MM.1S (cell line): ENCODE data around the gene SLC6A16.

Source experiments
- DNase-seq: peaks from one replicate; pipeline ENCODE4 v3.0.0-alpha.2; 2015
- H2AFZ ChIP-seq: fragments of 300-600 bp; sonication (generic); 2 replicates; pipeline ENCODE4 v1.6.0; 2016; ENCODE audit warnings: antibody characterized with exemption, low read length
- H3F3A ChIP-seq: fragments of 300-600 bp; sonication (generic); 2 replicates; pipeline ENCODE4 v1.6.1; 2016; ENCODE audit warnings: mild to moderate bottlenecking, antibody characterized with exemption, low read length, moderate library complexity, mixed read lengths; ENCODE audit not compliant: insufficient read depth
- H3K27ac ChIP-seq: fragments of 300-600 bp; sonication (generic); 2 replicates; pipeline ENCODE4 v1.5.1; 2016; ENCODE audit warnings: mild to moderate bottlenecking, low read length
- H3K27me3 ChIP-seq: fragments of 300-600 bp; sonication (generic); replicated peaks from 2 replicates; pipeline ENCODE4 v1.6.0; 2016; ENCODE audit warnings: low read length; ENCODE audit not compliant: insufficient read depth
- H3K36me3 ChIP-seq: fragments of 300-600 bp; sonication (generic); replicated peaks from 2 replicates; pipeline ENCODE4 v1.6.1; 2016; ENCODE audit warnings: mild to moderate bottlenecking, low read length, mixed read lengths; ENCODE audit not compliant: insufficient read depth
- H3K4me1 ChIP-seq: fragments of 300-600 bp; sonication (generic); 2 replicates; pipeline ENCODE4 v1.6.1; 2016; ENCODE audit warnings: low read length, mixed read lengths
- H3K4me2 ChIP-seq: fragments of 300-600 bp; sonication (generic); 2 replicates; pipeline ENCODE4 v1.6.0; 2016; ENCODE audit warnings: low read depth, low read length
- H3K4me3 ChIP-seq: fragments of 300-600 bp; sonication (generic); 2 replicates; pipeline ENCODE4 v1.5.1; 2016; ENCODE audit warnings: low read length, mixed read lengths
- H3K79me2 ChIP-seq: fragments of 300-600 bp; sonication (generic); 2 replicates; pipeline ENCODE4 v1.6.1; 2016; ENCODE audit warnings: mixed run types, low read length, mixed read lengths
- H3K9ac ChIP-seq: fragments of 300-600 bp; sonication (generic); 2 replicates; pipeline ENCODE4 v1.6.1; 2016; ENCODE audit warnings: low read length, mixed read lengths
- H3K9me2 ChIP-seq: fragments of 300-600 bp; sonication (generic); replicated peaks from 2 replicates; pipeline ENCODE4 v1.6.1; 2016; ENCODE audit warnings: mild to moderate bottlenecking, low read length, mixed read lengths; ENCODE audit not compliant: insufficient read depth
- H3K9me3 ChIP-seq: fragments of 300-600 bp; sonication (generic); replicated peaks from 2 replicates; pipeline ENCODE4 v1.6.1; 2016; ENCODE audit warnings: mild to moderate bottlenecking, low read length, mixed read lengths; ENCODE audit not compliant: insufficient read depth
- H4K20me1 ChIP-seq: fragments of 300-600 bp; sonication (generic); 2 replicates; pipeline ENCODE4 v1.6.1; 2016; ENCODE audit warnings: mild to moderate bottlenecking, low read length, moderate library complexity, mixed read lengths; ENCODE audit not compliant: insufficient read depth
- EZH2 ChIP-seq: fragments of 300-600 bp; sonication (generic); optimal IDR thresholded peaks from 2 replicates; pipeline ENCODE3; 2017; ENCODE audit warnings: low read depth, mild to moderate bottlenecking, antibody characterized with exemption, low read length, mixed read lengths
- EZH2phosphoT487 ChIP-seq: fragments of 300-600 bp; sonication (generic); IDR thresholded peaks from 2 replicates; pipeline ENCODE4 v1.6.1; 2018; ENCODE audit warnings: antibody characterized with exemption, low read length
- TF ChIP-seq, protein P1 (sequence below): fragments of 300-600 bp; sonication (generic); IDR thresholded peaks from 2 replicates; pipeline ENCODE4 v1.5.1; 2016; ENCODE audit warnings: antibody characterized with exemption, low read length, mixed read lengths

SLC6A16 gene

DNA sequence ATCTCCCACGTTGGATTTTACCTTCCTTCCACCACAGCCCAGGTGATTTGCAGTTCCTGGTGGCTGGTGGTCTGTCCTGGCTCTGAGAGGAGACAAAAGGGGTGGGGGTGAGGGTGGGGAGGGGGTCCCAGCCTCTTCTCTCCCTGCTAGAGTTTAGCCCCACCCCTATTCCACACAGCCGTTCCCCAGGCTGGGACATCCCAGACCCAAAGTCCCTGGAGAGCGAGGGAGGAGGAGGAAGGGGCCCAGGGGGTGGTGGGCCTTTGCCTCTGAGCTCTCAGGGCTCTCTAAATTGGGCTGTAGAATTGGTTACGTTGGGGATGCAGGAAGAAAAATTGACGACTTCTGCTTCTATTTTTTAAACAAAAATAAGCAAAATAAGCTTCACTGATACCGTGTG is 81.9 kb downstream of the SLC6A16 start:
- no peaks in the 10 kb centered on the region for H3K9me3 ChIP-seq
- no peaks in the 10 kb centered on the region for H3K9me2 ChIP-seq
- TF ChIP-seq, protein P1, sequence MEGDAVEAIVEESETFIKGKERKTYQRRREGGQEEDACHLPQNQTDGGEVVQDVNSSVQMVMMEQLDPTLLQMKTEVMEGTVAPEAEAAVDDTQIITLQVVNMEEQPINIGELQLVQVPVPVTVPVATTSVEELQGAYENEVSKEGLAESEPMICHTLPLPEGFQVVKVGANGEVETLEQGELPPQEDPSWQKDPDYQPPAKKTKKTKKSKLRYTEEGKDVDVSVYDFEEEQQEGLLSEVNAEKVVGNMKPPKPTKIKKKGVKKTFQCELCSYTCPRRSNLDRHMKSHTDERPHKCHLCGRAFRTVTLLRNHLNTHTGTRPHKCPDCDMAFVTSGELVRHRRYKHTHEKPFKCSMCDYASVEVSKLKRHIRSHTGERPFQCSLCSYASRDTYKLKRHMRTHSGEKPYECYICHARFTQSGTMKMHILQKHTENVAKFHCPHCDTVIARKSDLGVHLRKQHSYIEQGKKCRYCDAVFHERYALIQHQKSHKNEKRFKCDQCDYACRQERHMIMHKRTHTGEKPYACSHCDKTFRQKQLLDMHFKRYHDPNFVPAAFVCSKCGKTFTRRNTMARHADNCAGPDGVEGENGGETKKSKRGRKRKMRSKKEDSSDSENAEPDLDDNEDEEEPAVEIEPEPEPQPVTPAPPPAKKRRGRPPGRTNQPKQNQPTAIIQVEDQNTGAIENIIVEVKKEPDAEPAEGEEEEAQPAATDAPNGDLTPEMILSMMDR, result no peak
- TF ChIP-seq EZH2 (no peak), EZH2phosphoT487 (no peak)
- H3K9ac ChIP-seq, result no peak overlapping the region
- H3K36me3 ChIP-seq, result no peaks in the 10 kb centered on the region
- no peak overlapping the region for H3K4me3 ChIP-seq
- no peak overlapping the region for H2AFZ ChIP-seq
- H3K4me1 ChIP-seq, result no peaks in the 10 kb centered on the region
- no peak for DNase-seq
- no peaks in the 10 kb centered on the region for H3F3A ChIP-seq
- H3K79me2 ChIP-seq, result no peaks in the 10 kb centered on the region
- H4K20me1 ChIP-seq, result no peaks in the 10 kb centered on the region
- H3K27me3 ChIP-seq, result peaks cover 23% of the 10 kb centered on the region
- H3K4me2 ChIP-seq, result no peak overlapping the region
- no peak overlapping the region for H3K27ac ChIP-seq

DNA sequence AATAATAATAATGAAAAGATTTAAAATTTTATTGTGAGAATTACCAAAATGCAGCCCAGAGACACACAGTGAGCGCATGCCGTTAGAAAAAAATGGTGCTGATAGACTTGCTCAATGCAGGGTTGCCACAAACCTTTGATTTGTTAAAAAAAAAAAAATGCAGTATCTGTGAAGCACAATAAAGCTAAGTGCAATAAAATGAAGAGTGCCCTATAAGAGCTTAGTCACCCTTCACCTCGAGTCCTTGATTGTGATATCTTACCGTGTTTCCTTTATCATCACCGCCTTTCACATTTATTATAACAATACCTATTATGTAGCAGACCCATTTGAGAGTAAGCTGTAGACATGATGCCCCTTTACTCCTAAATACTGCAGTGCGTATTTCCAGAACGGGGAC is 83.2 kb downstream of the SLC6A16 start:
- Histone ChIP-seq H4K20me1 (no peaks in the 10 kb centered on the region), H3K9me2 (no peaks in the 10 kb centered on the region), H3K27ac (no peak overlapping the region), H3K27me3 (peaks cover 25% of the 10 kb centered on the region), H2AFZ (no peak overlapping the region), H3F3A (no peaks in the 10 kb centered on the region), H3K4me3 (no peak overlapping the region), H3K9ac (no peak overlapping the region), H3K9me3 (no peaks in the 10 kb centered on the region), H3K4me2 (no peak overlapping the region), H3K36me3 (no peaks in the 10 kb centered on the region), H3K4me1 (no peaks in the 10 kb centered on the region), H3K79me2 (no peaks in the 10 kb centered on the region)
- no peak for DNase-seq
- no peak for TF ChIP-seq EZH2phosphoT487
- TF ChIP-seq, protein P1, result no peak
- TF ChIP-seq EZH2, result no peak
